Activated CD4-positive, alpha-beta T cell treated with anti-CD3 and anti-CD28 coated beads, Interleukin-2, Interleukin-4, amounts not matched to agents 100 ng/mL and 50 ng/mL, durations not matched to agents 16 hours and 8 hours (primary cell): Measurements from ENCODE around the gene LTA4H.

Experiments used
- DNase-seq: peaks from one replicate; pipeline ENCODE4 v3.0.0-alpha.2; 2020; ENCODE audit warnings: low spot score

LTA4H gene

GRCh38 chr12:96034621-96035282, 635 bp downstream of the LTA4H start:
- no peak for DNase-seq

GRCh38 chr12:96033549-96034389, 1.6 kb downstream of the LTA4H start:
- no peak for DNase-seq

DNA sequence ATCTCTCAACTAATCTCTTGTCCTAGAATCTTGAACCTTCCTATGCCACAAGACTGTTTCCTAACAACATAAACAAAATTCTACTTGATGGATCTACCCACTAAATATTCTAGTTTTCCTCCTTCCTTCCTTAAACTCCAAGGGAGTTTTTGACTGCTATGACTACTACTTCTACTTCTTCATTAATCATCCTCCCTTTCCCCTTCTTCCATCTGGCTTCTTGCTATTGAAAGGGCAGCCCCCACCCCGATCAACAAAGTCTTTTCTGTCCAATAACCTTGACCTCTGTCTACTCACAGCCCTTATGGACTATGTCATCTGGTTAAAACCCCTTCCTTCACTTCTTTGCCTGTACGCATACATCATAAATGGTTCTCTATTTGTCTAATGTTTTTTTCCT, 5.6 kb downstream of the LTA4H start:
- no peak for DNase-seq

DNA sequence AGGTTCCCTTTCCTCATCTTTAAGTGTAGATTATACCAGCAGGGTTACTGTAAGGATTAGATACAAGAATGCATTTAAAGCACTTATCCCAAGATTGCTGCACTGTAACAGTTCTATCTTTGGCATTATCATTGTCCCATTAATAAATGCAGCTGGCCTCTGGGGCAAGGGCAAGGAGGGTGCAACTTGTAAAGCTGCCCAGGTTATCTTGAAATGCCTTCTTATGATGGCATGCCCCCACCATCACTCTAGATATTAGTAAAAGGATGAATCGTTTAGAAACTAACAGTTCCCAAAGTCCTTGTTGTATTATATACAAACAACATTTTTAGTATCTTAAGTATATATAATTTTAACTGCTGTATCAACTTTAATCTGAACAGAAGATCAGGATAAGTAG, 6.8 kb downstream of the LTA4H start:
- DNase-seq = peak; percentile 37

DNA sequence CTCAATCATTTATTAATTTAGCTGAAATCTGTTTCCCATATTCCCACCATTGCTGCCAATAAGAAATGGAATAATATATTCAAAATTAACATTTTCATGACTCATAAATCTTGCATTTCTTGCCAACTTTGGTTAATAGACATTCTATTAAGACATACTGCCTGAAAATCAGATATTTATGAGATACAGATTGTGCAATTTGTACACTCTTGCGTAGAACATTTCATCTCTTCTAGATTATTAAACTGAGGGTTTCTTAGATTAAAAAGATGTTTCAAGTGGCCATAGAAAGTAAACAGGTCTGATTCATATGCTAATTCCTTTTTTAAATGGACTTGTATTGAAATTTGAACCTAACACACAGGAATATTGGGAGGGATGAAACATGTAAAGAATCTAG, 9.1 kb downstream of the LTA4H start:
- no peak for DNase-seq

GRCh38 chr12:96025518-96025917, 9.9 kb downstream of the LTA4H start:
- no peak for DNase-seq

DNA sequence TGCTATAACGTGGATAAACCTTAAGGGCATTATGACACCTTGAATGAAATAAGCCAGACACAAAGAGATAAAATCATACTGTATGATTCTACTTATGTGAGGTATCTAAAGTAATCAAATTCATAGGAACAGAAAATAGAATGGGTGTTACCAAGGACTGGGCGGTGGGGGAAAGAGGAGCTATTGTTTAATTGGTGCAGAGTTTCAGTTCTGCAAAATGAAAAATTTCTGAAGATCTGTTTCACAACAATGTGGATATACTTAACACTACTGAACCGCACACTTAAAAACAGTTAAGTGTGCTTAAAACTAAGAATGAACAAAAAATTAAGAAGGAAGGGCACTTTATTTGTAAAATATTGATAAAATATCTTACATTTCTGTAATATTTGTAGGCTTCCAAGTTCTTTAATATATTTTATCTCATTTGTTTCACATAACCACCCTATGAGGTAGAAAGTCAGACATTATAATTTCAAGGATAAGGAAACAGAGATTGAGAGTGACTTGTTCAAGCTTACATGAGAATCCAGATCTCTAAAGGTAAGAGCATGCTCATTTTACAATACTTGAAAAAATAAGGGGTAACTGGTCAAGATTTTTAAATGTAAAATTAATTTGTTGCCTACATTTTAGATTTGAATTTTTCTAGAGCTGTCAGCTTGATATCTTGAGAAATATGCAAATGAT, 14.9 kb downstream of the LTA4H start:
- no peak for DNase-seq

DNA sequence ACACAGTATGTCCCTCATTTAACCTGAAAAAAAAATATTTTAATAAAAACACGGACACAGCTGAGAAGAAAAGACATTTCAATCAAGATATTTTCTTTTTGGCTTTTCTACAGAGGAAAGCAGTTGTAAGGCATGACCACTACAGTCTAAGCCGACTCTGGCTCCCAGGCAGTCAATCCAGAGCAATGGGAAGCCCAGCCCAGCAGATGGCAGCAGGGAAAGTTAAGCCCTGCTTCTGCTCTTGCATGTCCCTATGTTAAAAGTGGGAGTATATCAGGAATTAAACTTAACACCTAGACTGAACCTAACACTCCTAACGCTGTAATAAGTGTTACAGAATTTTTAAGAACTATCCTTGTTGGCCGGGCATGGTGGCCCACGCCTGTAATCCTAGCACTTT, 19.7 kb downstream of the LTA4H start:
- no peak for DNase-seq

DNA sequence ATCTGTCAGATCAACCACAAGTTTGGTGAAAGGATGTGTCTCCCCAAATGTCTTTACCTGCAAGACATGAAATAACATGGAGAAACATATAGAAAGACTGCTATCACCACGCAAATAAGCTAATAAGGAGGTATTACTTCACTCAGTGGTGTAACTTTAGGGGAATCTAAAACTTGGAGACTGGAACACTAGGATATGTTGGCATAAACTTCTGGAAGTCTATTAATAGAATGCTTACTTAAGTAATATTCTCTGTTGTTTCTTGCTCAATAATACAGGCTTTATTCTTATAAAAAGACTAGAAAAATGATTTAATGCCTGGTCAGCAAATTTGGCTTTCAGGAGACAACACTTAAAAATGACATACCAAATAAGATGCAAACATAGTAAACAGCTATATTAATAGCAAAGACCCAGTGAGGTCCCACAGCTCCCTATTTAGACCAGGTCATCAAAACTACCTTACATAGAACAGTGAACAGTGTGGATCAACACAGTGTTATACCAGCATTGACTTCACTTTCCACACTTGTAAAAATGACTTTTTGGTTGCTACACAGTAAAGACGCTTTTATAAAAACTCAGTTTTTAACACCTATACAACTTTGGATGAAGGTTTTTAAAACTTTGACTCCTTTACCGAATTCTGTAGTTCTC, 20.3 kb downstream of the LTA4H start:
- DNase-seq = no peak

DNA sequence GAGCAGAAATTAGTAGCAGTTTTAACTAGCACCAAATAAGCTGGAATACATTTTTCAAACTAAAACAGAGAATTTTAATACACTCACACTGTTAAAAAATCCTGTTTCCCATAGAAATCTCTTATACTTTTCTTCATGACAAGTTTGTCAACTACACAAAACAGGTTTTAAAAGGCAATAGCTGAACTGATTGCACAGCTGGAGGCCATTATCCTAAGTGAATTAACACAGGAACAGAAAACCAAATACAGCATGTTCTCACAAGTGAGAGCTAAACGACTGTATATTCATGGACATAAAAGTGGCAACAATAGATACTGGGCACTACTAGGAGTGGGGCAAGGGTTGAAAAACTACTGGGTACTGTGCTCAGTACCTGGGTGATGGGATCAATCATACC, 27.7 kb downstream of the LTA4H start:
- no peak for DNase-seq

DNA sequence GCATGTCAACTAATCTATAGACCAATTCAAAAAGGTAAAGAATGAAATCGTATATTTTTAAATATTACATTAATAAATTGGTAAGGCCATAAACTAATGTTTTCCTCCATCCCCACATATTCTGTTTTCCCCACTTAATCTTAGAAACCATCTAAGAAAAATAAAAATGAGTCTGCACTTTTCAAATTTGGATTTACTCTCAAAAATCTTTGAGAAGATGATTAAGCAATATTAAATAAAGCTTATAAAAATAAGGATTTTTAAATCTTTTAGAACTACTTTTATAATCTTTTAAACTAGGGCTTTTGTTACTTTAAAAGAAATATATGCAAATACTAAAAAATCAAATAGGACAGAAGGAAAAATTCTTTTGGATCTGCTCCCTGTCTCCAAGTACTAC, 28.7 kb downstream of the LTA4H start:
- no peak for DNase-seq

DNA sequence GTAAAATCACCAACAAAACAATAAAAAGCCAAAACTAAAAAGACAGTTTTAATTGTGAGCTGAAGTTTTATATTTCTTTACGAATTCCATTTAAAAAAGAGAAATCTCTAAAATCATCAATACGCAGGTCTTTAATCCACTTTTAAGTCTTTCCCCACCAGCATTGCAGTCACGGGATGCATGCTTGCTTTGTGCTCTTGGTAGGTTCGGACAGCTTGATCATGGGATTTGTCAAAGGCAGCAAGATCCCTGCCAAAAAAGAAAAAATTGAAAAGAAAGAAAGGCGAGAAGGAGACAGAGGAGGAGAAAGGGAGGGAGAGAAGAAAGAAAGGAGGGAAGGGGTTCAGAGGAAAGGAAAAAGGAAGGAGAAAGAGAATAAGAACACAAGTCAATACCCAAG, 34.5 kb downstream of the LTA4H start:
- DNase-seq = no peak

DNA sequence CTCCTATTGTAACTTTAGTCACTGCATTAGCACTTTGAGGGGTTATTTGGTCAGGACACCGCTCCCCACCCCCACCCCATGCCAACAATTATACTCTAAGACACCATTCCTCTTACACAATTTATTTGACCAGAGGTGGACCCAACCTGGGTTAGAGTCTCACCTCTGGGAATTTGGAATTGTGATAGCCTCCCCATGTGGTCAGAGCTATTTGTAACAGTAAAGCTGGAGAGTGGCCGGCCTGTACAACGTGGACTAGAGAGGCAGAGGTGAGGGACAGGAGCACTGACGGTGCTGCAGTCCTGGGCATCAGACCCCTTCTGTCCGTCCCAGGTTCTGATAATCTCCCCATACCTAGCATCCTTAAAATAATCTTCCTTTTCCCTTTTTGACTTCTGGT, 35.9 kb downstream of the LTA4H start:
- DNase-seq = no peak

- DNase-seq = peak; percentile 86
These were observed 36.6 kb downstream of the LTA4H start for GRCh38 chr12:95998611-95999286.

GRCh38 chr12:95997911-95998510, 37.4 kb downstream of the LTA4H start:
- DNase-seq = peak; percentile 62

DNA sequence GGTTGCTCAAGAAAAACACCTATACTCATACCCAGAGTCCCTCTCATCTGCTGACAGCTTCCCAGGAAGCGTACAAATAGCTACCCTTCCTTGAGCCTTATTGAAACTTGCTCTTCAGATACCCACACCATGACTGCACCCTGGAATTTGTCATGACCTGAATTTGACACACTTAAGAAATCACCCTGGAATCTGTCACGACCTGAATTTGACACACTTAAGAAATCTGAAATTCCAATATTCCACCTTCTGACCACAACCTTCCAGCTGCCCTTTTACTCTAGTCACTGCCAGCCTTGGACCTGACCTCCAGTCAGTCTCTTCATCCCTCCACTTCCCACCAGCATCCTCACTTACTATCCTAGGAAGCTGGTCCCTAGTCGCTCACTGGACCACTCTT, 38.1 kb downstream of the LTA4H start:
- DNase-seq = no peak

GRCh38 chr12:95996034-95996658, 39.2 kb downstream of the LTA4H start, which contains the start of gene HAL:
HAL (minus strand) TSS chr12:95996344; CDS start chr12:95995910, 434 bp downstream.
- peak; percentile 12 for DNase-seq

DNA sequence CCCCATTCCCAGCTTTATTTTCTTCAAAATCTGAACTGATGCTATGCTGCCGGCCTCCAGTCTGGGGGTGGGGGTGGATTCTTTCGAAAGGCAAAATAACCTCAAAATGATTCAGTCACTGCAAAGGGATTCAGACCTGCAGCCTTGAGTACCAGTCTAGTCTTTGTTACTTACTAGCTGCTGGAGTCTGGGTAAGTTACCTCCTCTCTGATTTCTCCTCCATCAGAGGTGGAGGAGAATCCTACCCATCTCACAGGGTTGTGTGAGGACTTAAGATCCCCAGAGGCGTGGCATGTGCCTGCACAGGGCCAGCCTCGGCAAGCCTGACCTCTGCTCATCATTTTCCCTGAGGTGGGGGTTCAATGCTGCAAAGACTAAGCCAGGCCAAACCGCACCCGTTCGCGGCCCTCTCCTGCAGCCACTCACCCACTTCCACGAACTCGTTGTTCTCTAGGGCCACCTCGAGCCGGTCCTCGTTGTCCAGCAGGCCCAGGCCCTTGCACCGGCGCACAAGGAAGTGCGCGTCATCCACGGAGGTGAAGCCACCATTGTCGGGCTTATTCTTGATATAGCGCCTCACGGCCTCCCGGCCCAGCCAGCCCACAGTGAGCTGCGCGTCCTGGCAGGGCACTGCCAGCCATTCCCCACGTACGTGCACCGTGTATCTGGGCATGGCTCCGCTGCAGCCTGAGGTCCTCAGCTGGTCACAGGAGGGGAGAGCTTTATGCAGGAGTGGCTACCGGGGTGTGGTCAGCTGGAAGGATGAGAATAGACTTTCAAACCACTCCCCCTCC, 40.0 kb downstream of the LTA4H start:
- no peak for DNase-seq

DNA sequence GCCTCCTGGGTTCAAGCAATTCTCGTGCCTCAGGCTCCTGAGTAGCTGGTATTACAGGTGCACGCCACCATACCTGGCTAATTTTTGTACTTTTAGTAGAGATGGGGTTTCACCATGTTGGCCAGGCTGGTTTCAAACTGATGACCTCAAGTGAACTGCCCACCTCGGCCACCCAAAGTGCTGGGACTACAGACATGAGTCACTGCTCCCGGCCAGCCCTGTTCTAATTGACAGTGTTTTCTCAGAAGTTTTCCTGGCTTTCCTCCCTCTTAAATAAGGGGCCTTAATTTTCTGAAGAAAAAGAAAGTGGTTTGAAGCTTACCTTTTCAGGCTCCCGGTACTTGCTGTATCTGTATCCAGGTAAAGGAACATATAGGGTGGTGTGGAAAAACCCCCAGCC, 40.9 kb downstream of the LTA4H start:
- DNase-seq = no peak

GRCh38 chr12:95993907-95994306, 41.5 kb downstream of the LTA4H start:
- DNase-seq = no peak
